NCI-H2081 treated with DMSO at 0.1 percent for 48 hours (cell line): ENCODE results near the gene TMEM45B.
"Not testable (repeated sequence)": the region's sequence is repeated elsewhere in the genome, so short reads cannot be mapped to it uniquely, and the experiment has no call there.

Experiments
- DNase-seq: peaks from one replicate; lab custom pipeline; 2025; lab: John Stamatoyannopoulos, UW

The TMEM45B gene

DNA sequence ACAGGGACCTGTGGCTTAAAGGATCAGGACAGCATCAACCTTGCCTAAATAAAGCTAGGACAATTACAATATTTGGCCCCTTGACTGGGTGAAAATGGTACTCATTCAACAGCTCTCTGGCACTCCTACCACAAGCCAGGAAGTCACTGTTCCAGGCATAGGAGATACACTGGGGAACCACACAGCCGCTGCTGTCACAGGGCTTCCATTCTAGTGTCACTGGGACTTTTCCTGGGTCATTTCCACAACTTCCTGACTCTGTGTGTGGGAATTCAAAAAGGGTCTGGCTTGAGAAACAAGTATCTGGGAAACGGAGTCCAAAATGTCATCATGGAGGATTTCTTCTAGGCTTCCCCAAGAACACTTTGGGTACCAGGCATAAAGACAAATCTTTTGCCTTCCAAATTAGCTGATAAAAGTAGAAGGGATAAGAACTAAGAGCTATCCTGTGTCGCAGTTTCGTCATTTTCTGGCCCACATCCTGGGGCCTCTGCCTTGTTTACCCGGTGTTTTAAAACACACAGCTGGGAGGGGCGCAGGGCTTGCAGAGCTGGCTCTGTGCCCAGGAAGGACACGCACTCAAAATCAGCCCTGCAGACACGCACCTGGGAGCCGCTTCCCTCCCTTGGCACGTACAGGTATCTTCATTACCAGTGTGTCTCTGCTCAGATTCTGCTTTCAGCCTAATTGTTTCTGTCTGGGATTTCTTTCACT lies 38.0 kb downstream of the TMEM45B start:
- DNase-seq = peak; percentile 93

DNA sequence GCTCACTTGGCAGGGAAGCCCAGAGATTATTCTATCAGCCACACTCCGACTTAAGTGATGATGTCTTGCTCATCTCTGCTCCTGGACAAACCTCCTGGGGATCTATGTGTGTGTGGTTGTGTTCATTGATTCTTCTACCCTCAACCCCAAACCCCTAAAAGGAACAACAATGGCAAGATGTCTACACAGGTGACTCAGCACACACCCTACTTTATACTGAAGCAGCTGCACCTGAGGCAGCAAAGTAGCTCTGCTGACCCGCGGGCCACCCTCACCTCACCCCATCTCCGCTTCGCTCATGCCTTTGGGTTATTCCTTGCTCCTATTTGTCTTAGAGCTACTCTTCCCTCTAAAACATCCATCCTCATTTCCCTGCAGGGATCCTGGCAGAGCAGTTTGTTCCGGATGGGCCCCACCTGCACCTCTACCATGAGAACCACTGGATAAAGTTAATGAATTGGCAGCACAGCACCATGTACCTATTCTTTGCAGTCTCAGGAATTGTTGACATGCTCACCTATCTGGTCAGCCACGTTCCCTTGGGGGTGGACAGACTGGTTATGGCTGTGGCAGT lies 38.7 kb downstream of the TMEM45B start:
- no peak for DNase-seq

DNA sequence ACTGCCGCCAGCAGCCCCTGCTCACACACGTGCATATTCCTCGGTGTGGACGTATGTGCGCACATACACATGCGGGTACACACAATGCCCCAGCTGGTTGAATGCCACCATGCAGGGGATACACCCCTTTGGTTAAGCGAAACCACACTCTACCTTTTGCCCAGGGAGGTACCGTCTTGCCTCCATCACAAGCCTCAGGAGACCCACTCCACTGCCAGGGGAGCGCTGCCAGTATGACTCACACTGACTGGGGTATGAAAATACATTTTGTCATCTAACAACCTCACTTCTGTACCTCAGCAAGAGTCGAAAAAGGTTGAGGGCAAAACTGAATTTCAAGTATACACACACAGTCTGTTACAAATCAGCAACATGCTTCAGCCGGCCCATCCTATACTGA lies 39.4 kb downstream of the TMEM45B start:
- no peak for DNase-seq

DNA sequence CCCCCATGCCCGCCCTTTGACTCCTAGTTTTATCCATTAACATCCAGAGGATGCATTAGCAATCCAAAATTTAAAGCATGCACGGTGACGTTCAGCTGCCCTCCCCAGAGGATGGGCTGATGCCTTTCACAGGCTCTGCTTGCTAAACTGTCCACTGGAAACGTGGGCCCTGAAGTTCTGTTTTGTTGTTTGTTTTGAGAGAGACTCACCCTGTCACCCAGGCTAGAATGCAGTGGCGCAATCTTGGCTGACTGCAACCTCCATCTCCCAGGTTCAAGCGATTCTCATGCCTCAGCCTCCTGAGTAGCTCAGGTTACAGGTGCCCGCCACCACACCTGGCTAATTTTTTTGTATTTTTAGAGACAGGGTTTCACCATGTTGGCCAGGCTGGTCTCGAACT lies 40.4 kb downstream of the TMEM45B start:
- DNase-seq = no peak

DNA sequence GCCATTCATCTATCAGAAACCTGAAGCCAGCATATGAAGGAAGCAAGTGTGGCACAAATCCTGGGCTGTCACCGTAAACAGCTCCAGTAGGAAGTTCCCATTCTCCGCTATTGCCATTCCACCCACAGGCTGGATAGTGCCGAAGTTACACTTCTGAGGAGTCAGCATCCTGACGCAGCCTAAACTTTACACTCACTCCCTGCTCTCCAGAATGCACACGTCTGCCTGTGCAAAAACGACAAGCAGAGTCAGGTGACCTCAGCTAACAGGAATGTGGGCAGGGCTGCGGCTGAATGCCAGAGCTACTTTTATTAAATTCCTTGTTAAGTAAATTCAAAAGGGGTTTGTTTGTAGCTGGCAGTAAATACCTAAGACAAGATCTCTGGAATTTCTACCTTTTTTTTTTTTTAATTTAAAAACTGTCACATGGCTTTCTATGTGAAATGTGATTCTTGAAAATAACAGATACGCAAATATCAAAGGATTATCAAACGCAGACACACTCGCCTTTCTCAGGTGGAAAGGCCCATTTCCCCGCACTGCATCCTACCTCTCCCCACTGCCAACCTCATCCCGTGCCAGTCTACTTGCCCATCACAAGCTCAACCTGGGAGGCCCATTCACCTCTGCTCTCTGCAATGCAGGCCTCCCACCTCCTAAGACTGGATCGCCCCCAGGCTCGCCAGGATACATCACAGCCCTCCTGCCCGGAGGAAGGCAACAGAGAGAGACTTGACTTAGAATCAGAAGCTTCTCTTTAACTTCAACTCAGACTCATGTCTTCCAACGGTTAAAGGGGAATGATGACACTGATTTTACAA lies 46.3 kb downstream of the TMEM45B start:
- no peak for DNase-seq

DNA sequence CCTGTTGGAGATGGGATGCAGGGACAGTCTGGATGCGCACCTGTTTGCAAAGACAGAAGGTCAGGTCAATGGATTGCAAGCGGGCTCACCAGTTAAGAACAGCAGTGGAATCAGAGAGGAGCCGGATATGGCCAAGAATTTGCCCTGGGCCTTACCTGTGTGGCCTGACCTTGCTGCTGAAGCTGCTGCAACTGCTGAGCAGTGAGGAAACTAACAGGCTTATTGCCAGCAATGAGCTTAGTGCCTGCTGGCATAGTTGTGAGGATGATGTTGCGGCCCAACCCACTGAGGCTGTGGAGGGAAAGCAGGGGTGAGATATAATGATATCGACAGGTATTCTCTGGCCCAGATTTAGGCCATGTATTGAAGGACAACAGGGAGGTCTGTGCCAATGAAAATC lies 49.2 kb downstream of the TMEM45B start:
- no peak for DNase-seq

DNA sequence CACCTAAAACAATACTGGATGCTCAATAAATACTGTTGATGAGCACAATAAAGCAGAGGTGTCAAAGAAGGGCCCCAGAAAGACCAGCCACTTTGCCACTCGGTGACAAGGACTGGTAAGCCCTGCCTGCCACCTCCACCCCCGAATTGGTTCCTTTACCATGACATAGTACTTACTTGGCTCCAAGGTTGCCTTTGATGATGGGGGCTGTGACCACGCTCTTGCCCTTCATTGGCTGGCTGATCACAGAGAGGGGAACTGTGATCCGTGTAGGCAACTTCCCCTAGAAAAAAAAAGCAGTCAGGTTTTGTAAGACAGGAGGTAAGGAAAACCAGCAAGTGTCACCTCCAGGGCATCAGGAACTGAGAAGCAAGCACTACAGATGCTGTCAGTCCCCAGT lies 50.1 kb downstream of the TMEM45B start:
- no peak for DNase-seq

DNA sequence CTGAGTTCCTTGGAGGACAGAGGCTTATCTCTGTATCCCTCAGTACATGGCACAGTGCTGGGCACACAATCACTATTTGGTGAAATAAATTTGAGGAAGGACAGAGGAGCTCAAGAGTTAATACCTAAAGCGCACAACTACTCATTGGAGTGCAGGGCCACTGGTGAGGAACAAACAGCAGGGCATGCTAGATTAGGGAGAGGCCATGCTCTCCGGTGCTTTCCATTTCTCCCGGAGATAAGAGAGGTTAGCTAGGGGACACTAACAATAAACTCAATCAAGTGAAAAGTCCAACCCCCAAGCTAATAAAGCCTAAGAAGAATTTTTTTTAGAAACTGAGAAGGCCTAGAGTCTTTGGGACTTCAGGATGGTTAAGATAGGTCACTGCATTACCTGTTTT lies 50.7 kb downstream of the TMEM45B start:
- DNase-seq = no peak

DNA sequence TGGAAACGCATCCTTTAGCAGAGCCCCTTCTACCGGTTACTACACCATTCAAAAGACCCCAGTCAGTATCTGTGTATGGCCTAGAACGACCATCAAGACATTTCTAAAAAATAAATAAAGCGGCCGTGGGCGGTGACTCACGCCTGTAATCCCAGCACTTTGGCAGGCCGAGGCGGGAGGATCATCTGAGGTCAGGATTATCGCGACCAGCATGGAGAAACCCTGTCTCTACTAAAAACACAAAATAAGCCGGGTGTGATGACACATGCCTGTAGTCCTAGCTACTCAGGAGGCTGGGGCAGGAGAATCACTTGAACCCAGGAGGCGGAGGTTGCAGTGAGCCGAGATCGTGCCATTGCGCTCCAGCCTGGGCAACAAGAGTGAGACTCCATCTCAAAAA lies 53.0 kb downstream of the TMEM45B start:
- not testable (repeated sequence) for DNase-seq

DNA sequence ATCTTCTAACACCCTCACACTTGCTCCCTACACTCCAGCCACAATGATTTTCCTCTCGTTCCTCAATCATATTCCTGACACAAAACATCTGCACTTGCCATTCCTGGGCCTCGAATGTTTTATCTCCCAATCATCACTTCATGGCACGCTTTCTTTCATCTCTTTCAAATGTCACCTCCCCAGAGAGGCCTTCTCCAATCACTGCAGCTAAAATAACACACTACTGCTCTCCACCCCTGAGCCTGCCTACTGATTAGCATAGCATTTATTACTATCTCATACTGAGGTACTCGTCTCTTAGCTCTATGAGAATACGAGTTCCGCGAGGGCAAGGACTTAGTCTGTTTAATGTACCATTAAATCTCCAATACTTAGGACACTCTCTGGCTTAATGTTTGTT lies 56.3 kb downstream of the TMEM45B start:
- no peak for DNase-seq

DNA sequence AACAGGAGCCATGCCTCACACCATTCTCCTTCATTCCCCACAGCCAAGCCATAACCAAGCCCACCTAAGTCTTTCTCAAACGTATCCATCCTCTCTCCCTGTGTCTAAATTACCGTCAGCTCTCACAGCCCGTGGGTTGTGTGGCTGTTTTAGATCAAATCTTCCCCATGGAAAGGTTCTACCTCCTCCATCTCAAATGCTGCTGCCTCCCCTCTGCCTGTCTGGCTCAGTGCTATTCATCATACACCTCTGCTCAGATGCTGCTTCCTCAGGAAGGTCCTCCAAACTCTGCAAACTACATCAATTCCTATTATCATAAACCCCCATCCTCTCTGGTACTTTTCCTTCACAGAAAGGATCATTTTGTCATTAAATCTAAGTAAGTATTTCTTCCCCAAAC lies 64.7 kb downstream of the TMEM45B start:
- no peak for DNase-seq

DNA sequence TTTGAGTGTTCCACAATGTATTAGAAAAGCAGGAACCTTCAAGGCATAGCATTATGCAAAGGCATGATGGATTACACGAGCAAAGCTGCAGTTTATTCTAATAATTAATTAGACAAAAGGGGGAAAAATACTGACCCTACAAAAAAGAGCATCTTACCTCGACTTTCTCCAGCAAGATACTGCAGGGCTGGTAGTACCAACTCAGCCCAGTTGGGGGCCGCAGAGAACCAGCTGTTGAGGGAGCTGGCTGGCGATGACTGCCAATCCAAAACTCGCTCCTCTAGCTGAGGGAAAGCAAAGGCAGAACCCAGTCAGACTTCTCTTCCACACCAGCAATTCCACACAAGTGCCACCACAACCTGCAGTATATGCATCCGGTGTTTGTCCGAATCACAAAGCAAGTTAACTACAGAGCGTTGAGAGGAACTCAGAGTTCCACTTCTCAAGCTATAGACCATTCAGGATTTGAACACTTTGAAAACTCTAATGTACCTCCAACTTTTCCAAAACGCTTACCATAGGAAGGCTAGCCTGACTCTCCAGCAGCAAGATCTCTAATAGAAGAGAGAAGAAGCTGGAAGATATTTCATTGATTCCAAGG lies 66.0 kb downstream of the TMEM45B start:
- no peak for DNase-seq

DNA sequence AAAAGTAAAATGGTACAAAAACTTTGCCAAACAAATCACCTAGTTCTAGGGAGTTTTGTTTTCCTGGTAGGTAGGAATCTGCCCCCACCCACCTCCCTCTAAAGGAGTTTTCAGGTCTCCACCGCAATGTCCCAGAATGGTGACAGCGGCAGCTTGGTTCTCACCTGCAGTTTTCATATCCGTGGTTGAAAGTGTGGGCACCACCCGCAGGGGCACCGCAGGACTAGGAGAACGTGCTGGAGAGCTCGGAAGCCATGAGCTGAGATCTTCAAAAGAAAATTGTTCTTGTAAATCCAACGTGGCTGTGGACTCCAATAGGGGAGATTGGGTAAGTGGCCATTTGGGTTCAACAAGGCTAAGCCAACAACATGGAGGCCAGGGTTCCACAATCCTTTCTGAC lies 68.9 kb downstream of the TMEM45B start:
- DNase-seq = no peak

DNA sequence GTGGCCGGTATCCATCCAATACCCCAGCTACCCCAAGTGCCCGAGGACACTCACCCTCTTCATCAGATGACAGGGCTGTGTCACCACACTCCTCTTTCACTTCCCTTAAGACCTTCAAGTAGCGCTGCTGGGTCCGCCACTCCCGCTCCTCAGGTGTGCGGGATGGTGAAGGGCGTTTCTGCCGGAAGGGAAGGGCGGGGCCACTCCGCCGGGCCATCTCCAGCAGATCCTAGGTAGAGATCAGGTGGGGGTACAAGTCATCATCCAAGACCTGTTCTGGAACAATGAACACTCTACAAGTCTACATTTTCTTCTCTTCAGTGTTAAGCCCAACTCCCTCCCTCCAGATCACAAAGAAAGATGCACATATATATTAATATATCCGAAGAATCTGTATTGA lies 69.7 kb downstream of the TMEM45B start:
- no peak for DNase-seq

DNA sequence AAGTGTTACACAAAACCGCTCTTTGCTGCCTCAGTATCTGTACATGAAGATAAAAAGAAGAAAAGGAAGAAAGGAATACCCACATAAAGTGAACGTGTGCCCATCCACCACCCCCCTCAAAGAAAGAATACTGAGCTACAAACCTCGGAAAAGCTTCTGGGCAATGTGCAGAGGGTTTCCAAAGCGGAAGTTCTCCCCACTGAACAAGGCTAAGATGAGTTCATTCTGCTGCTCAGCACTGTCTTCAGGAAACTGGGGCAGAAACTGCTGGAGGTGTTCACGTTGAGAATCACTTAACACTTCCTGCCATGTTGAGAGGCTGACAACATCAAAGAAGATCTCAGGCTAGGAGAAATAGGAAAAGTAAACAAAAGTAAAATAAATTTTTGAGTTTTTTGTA lies 72.8 kb downstream of the TMEM45B start:
- DNase-seq = no peak

DNA sequence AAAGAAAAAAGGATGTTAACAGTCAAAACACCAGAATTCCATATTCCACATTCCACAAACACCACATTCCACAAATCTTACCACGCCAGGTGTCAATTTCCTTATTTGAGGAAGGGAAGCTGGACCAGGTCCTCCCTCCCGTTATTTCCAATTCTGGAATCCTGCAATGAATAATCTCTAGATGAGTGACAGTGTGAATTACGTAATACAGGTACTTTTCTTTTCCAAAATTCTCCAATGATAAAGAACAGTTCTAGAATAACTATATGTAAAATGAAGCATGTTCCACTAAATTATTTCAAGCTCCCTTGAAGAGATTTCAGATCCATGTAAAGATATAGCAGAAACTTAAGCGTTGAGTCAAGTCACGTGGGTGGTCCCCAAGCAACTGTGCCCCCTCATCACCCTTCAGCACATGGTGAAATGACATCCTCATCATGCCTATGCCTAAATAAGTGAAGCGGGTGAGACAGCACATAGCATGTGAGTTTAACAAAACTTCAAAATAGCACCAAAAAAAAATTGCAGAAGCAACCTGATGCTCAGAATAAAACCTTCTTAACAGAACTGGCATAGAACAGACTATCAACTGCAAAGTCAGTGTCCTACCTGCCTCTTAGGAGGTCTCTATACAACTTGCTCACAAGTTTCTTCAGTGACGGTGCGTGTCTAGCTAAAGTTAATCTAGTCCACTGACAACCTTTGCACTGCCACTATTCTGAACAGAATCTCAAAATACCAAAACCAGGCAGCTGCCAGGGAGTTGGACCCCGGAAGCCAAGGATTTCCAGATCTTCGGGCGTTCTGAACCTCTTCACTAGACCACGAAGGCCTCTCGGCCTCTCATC lies 78.9 kb downstream of the TMEM45B start:
- no peak for DNase-seq

DNA sequence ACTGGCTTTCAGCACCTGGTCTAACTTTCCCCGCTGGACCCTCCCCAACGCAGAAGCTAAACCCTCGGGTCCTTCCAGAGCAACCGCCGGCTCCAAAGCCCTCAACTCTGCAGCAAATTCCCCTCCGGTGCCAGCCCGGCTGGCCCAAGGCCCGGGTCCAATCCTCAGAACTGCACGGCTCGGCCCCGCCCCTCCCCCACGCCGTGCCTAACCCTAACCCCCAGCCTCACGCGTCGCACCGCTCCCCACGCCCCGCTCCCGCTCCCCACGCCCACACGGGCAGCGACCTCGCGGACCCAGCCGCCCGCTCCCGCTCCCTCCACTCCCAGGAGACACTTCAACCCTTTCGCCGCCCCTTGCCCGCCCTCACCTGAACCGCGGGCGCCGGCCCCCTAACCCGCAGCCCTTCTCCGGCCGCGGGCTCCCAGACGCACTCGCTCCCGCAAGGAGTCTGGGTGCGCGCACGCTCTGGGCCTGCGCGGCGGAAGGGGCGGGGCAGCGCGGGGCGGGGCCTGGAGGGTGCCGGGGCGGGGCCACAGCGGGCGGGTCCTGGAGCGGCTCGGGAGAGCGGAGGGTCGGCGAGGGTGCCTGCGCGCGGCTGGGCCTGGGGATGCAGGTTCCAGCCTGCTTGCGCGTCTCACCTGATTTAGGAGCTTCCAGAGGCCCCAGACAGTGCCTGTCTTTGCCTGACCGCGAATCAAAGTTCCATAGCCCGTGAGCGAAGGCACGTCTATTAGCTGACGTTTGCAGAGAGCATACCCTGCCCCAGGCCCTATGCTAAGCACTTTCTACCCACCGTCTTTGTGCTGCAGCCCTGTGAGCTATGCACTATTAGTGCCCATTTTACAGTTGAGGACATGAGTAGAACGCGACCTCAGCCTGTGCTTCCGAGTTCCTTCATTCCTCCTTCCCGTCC lies 79.7 kb downstream of the TMEM45B start, which contains the start of gene NFRKB:
Gene NFRKB, minus strand, starts transcription at position 453 of the 916 bp plus-strand sequence. CDS start 2,729 bp downstream, outside the sequence.
- DNase-seq = peak; percentile 64

DNA sequence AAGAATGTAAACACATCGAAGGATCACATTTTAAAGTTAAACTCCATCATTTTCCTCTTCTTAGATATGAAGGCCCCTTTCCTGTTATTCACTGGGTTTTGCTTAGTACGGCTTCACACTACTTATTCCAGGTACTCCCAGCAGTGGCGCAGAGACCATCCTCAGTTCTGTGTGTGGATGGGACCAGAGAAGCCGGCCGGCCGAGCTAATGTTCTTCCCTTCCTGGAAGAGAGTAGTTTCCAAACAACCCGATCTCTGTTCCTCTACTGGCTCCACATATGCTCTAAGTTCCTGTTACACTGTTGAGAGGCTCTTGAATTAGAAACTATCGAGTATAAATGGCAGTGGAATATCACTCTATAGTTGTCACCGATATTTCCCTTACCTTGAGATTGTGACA lies 80.4 kb downstream of the TMEM45B start:
- no peak for DNase-seq

DNA sequence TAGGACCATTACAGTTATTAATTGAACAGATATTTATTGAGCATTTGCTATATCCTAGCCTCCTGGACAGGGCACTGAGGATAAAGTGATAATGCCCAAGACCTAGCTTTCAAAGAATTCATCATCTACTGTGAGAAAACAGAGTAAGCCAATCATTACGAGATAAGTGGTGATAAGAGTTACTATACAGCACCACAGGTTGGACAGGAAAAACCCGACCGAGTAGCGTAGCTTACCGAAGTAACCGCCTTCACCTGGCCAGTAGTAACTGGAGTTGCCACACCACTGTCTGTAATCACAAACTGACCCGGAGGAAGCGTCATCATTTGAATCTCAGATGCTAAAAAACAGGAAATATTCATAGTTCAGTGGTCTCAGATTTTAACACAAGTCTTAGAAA lies 89.8 kb downstream of the TMEM45B start:
- no peak for DNase-seq
